GM19328 (cell line): Measurements from ENCODE around the gene ERG28.
"Not testable (repeated sequence)": the region's sequence is repeated elsewhere in the genome, so short reads cannot be mapped to it uniquely, and the experiment has no call there.

Experiments used
- ATAC-seq: cut with Tn5 transposase; IDR thresholded peaks from one replicate; pipeline ENCODE4 v1.9.1; 2021; ENCODE audit warnings: mild to moderate bottlenecking, moderate library complexity; ENCODE audit not compliant: unreplicated experiment

The ERG28 gene, protein sequence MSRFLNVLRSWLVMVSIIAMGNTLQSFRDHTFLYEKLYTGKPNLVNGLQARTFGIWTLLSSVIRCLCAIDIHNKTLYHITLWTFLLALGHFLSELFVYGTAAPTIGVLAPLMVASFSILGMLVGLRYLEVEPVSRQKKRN

DNA sequence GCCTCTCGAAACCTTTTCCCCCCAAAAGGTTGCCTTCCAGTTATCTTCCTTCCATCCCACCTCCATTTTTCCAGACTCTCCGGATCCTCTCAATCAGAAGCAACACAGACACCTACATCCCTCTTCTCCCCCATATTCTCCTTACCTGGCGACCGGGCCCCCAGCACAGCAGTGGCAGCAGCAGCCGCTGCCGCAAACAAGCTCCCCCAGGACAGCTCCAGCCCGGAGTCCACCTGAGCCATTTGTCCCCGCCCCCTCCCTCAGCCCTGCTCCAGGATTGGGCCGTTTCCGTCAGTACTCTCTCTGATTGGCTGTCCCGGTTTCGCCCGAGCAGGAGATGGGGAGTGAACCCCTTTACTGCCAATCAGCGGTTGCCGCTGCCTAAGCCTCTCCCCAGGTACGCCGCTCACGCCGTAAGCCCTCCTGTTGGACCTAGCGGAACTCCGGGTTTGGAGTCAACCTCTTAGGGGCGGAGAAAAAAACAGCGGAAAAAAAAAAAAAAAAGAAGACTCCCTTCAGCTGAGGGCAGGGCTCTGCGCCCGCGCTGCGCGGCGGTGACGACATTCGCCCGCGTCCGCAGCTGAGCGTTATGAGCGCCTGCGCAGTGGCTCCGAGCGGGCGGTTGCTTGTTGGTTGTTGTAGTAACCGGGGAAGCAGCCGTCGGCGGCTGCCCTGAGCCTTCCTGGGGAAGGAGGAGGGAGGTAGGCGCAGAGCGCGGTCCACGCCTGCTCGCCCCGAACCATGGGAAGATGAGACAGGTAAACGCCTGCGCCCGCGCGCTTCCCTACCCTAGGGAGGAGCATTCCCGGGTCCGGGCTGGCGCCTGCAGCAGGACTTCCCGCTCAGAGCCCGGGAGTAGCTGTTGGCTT lies at the start of gene ERG28, which contains the start of gene TTLL5:
ERG28 (minus strand) TSS at position 247 of the 869 bp plus-strand sequence. CDS start 3,374 bp downstream, outside the sequence.
TTLL5 (plus strand) TSS at position 617 of the 869 bp plus-strand sequence. CDS start 1,904 bp downstream, outside the sequence.
- peak; percentile 95 for ATAC-seq

DNA sequence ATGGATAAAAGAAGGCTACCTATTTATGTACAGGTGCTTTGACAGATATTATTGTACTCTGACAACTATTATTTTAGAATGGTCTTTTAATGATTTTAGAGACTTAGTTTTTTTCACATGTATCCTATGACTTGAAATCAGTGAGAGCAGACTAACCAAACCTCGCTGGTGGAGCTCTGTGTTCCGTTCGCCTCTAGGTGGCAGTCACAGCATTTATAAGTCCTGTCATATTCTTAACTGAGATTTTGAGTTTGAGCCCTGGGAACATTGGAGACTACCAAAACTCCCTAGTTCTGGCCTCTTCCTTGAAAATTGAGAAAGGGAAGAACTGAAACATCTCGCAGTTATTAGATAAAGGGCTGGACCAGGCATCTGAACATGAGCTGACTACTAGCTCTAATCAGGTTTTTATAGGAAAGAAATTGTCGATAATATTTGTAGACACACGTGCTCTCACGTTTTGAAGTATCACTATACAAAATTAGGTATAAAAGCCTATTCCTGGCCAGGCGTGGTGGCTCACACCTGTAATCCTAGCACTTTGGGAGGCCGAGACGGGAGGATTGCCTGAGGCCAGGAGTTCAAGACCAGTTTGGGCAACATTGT lies 48.6 kb upstream of the ERG28 start:
- no peak for ATAC-seq

DNA sequence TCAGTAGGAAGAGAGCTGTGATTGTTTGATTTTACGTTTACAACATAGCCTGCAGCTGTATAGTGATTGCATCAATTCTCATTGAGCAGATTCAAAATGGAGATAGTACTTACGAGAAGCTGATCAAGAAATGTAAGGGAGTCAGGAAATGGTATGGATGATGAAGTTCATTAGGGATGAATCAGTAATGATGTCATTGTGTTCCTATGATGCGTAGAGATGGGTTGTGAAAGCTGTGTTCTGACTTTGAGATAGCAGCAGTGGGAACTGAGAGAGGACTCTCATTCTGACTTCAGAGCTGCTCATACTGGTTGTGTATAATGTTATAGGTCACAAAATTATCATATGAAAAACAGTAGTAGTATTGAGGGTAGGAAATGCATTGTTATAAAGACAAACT lies 44.3 kb upstream of the ERG28 start:
- no peak for ATAC-seq

DNA sequence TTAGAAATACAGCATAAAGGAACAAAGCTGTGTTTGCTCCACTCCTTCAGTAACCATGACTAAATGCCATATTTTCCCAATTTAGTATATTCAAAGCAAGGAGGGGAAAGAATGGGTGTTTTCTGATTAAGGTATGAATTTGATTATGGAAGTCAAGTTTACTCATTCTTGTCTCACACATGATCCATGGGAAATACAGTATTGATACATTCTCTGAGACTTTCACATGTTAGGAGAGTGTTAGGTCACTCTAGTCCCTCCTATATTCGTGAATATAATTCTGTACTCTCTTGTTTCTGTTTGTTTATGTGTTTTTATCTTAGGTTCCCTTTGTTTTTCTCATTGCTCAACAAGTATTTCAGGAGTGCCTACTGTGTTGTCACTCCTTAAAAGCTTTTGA lies 42.8 kb upstream of the ERG28 start:
- no peak for ATAC-seq

DNA sequence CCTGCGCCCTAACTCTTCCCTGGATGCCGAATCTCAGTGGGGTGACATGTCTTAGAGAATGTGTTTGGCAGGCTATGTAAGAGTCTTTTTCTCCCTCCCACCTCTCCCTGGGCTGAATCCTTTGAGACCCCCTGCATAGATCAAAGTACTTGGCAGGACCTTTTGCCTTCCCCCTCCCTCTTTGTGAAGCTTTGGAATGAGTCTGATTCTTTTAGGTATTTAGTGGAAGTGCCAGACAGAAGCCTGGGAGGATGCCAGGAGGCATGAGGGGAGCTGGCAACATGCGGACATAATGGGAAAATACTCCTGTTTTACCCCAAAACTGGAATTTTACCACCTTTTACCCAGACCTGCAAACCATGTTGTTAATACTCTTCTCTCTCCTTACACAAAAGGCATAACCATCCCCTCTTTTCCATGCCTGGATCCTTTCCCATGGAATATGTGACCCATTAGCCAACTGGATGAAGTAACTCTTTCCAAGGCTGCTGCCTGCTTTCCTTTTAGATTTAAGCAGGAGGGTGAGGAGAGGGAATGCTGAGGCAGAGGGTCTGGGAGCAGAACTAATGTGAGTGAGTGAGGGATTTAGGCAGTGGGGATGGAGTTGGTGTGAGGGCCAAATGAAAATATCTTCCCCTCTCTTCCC lies 42.1 kb upstream of the ERG28 start:
- no peak for ATAC-seq

DNA sequence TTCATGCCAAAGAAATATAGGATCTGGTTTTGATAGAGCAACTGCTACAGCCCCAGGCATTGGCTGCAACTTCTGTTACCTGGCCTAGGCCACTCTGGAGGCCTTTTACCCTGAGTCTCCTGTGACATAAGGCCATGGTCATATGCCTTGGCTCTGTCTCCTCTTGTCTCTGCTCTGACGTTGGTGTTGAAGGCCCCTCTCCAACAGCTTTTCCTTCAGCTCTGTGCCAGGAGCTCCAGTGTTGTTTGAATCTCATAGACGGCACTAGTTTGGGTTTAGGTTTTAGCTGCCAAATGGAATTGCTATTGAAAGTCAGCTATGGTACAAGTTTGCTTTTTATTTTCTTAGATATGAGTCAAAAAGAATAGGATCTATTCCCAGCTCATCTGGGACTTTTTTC lies 41.4 kb upstream of the ERG28 start:
- ATAC-seq, result no peak

DNA sequence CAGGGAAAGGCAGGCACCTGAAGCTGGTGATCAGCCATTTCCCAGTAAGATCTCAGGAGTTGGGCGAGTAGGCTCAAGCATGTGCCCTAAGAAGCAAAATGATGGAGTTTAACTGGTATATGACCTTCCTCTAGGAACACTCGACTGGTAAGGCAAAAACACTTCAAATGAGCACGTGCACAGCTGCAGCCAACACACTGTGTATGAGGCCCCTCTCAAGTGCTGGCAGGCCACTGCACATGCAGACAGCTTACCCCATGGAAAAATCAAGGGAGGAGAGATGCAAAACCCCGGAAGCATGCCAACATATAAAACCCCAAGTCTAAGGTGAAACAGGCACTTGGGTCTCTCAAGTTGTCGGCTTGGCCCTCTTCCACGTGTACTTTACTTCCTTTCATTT lies 39.6 kb upstream of the ERG28 start:
- no peak for ATAC-seq

DNA sequence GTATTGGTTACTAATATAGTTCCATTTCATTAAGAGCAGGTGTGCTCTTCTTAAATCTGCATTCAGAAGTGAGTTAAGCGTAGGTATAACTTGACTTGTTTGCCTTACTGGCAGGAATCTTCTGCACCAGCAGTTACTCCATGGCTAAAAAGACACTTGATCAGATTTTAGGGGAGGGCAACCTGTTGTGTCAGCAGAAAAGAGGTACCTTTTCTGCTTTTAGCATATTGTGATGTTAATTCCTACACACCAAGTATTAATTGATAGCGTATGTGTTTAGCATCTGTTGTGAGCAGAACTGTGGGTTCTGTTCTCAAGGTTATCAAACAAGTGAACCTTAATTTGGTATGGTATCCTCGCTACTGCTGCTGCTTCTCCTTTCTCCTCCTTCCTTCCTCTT lies 38.7 kb upstream of the ERG28 start:
- no peak for ATAC-seq

DNA sequence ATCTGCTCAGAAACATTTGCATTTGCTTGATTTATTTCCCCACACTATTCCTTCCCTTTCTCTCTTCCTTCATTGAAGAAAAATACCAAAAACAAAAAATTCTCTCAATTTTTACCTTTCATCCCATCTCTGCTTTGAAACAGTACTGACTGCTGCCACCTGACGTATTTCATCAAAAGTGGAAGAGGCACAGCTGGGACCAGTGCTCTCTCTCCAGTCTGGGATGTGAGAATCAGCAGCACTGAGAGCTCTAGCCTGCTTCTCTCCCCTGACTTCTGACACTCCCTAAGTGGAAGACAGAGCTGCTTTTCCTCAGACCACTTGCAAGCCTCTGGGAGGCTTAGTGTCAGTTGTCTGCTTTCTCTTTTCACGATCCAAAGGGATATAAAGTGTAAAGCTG lies 37.2 kb upstream of the ERG28 start:
- no peak for ATAC-seq

DNA sequence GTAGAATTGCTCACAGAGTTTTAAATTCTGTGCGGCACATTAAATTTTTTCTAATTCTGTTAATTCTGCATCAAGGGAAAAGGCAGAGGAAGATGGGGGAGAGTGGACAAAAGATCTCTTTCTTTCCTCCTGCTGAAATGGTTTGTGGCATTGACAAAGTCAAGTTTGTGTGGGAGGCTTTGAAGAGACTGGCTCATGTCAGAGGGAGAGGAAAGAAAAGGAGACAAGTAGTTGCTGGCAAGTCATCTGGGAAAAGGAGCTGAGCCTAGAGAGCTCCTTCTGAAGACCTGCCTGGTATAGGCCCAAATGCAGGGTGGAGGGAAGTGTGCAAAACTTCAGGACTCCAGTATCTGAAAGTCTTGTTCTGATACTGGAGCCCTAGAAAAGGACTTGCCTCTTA lies 36.7 kb upstream of the ERG28 start:
- no peak for ATAC-seq

DNA sequence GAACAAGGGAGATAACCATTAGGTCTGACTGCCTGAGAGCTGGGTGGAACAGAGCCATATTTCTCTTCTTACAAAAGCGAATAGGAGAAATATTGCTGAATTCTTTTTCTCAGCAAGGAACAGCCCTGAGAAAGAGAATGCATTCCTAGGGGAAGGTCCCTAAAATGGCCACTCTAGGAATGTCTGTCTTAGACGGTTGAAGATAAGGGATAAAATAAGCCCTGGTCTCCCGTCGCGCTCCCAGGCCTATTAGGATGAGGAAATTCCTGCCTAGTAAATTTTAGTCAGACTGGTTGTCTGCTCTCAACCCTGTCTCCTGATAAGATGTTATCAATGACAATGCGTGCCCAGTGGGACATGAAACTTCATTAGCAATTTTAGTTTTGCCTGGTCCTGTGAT lies 34.3 kb upstream of the ERG28 start:
- not testable (repeated sequence) for ATAC-seq

DNA sequence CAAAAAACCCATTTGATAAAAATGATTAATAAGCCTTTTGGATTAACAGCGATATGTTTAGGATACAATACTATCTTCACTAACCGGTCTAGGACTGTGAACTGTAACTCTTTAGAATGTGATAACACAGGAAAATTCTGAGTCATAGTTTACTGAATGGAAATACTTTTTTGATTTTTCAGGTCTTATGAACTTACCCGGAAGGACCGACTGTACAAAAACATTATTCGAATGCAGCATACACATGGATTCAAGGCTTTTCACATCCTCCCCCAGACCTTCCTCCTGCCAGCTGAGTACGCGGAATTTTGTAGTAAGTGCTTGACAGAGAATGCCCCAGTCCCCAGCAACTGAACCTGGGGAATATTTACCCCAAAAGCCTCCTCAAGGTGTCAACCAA lies 29.3 kb upstream of the ERG28 start:
- ATAC-seq, result no peak

DNA sequence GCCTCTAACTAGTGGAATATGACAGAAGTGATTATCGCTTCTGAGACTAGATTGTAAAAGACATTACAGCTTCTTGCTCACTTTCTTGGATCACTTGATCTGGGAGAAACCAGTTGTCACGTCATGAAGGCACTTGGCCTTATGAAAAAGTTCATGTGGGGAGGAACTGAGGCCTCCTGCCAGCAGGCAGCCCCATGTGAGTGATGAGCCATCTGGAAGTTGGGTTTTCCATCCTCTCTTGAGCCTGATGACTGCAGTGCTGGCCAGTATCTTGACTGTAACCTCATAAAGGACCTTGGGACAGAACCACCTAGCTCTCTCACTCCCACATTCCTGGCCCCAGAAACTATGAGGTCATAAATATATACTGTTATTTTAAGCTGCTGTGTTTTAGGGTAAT lies 28.3 kb upstream of the ERG28 start:
- no peak for ATAC-seq

DNA sequence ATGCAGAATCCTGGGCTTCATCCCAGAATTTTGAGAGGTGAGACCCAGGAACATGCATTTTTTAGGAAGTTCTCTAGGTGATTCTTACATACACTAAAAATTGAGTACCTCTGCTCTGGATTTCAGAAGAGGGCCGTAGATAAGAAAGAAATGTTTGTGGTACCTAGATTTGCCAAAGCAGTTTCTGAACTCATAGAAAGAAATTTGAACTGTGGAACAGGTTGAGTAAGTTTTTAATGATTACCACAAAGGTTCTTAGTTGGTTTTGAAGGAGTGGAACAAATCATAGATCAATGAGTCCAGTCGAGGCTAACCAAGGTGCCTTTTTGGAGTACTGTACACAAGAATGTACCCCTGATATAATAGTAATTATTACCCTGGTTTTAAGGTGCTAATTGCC lies 25.2 kb upstream of the ERG28 start:
- ATAC-seq, result no peak

DNA sequence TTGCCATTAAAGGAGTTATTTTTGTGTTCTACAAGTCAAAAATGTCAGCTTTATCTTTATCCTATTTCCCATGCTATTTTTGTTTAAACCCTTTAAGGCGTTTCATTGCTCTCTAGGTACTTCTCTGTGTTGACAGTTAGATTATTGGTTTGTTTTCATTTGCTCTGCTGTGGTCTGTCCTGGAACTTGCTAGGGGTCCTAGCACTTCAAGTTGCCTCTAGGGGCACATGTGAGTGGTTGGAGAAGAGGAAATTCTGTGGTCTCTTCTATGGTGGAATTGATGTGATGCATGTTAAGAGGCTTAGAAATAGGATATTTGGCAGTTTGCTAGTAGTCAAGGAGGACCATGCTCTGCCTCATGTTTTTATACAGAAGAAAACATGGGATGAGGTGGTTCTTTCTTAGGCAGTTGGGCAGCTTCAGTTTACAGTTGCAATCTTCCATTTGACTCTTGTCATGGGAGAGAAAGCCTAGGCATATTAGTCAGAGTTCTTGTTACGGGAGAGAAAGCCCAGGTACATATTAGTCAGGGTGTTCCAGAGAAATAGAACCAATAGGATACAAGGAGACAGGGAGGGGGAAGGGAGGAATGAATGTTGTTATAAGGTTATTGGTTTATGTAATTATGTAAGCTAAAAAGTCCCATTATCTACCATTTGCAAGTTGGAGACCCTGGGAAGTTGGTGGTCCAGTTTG lies 14.7 kb upstream of the ERG28 start:
- ATAC-seq, result no peak

DNA sequence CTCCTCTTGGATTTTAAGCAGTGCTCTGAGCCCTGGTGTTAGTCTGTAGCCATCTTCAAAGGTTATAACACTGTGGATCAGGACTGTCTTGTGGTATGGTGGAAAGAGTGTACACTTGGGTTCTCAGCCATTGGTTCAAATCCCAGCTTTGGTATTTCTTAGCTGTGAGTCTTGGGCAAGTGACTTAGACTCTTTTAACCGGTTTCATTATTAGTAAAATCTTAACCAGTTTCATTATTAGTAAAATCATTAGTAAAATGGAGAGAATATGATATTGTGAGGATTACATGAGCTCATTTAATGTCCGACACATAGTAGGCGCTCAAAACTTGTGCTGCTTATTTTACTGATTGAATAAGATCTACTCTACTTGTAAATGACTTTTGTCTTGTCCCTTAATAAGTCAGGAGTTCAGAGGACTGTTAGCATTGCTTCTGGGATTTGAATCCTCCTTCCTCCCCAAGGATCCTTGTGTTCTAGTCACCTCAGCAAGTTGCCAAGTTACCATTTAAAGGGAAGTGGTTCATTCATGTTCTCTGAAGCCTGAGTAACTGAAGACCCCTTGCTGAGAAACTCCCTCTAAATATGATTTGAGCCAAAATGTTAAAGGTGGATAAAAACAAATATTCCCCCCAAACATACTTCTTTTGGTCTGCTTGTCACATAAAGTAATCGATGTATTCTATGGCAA lies 12.8 kb upstream of the ERG28 start:
- no peak for ATAC-seq

DNA sequence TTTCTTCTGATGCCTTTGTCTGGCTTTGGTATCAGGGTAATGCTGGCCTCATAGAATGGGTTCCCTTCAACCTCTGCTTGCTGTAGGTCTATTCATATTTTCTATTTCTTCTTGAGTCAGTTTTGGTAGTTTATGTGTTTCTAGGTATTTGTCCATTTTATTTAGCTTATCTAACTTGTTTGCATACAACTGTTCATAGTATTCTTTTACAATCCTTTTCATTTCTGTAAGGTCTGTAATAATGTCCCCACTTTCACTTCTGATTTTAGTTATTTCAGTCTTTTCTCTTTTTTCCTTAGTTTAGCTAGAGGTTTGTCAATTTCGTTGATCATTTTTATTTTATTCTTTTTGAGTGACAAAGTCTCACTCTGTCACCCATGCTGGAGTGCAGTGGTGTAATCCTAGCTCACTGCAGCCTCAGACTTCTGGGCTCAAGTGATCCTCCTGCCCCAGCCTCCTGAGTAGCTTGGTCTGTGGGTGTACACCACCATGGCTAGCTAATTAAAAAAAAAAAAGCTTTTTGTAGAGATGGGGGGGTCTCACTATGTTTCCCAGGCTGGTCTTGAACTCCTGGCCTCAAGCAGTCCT lies 12.0 kb upstream of the ERG28 start:
- ATAC-seq, result no peak

DNA sequence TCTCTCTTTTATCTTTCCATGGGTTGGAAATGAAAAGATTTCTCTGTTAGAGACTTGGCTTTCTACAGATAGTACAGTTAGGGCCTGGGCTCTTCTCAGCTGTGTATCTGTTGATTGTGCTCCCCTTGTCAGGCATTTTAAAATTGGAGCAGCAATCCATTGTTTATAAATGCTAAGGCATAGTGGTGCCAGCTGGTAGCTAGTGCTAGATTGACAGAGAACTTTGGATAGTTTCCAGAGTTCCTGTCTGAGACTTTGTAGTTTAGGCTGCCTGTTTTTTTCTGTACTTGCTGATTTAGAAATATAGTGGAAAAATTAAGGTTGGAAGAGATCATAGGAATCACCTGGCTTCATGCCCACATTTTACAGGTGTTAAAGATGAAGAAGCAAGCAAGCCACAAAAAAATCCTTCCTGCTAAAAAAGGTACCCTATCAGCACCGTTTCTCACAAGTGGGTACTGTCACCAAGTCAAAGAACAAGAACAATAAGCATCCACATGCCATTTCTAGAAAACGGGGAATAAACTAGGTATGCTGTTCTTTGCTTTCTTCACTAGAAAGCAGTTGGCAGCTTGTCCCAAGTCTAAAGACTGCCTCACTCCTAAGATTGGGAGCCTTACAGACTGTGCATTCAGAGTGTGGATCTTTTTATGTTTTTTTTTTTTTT lies 6.6 kb upstream of the ERG28 start:
- no peak for ATAC-seq

DNA sequence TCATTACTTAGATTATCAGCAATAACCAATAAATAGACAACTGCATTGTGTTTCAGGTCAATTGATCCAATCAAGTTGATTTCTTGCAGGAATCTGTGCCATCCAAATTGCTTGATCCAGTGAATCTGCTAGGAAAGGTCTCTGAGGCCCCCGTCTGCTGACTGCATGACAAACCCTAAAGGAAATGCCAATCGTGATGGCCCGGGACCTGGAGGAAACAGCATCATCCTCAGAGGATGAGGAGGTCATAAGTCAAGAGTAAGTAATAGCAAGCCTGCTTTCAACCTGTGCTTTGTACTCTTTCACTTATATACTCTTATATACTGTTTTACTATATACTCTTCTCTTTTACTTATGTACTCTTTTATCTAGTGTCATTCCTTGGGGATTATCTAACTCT lies 2.3 kb upstream of the ERG28 start:
- no peak for ATAC-seq

DNA sequence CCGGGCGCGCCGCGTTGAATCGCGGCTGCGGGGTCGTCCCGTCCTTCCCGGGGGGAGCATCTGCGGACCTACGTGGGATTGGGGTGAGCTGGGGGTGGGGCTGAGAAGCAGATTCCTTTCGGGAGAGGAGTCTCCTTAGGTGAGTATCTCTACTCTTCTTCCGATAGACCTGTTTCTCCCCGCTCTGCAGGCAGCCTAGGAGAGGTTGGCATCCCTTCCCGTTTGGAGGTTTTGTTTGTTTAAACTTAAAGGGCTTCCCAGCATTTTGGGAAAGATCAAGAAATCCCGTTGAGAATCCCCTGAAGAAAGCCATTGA lies 781 bp upstream of the ERG28 start:
- ATAC-seq, result no peak
